ENCODE measurements around the gene EBF3. TPM values are rescaled to one million over a fixed set of nuclear protein-coding genes. Genes with fewer than 3 reads are reported as not detected.

Gene EBF3
- 29.4 TPM for total RNA-seq
- 5.1 TPM for polyA plus RNA-seq

DNA sequence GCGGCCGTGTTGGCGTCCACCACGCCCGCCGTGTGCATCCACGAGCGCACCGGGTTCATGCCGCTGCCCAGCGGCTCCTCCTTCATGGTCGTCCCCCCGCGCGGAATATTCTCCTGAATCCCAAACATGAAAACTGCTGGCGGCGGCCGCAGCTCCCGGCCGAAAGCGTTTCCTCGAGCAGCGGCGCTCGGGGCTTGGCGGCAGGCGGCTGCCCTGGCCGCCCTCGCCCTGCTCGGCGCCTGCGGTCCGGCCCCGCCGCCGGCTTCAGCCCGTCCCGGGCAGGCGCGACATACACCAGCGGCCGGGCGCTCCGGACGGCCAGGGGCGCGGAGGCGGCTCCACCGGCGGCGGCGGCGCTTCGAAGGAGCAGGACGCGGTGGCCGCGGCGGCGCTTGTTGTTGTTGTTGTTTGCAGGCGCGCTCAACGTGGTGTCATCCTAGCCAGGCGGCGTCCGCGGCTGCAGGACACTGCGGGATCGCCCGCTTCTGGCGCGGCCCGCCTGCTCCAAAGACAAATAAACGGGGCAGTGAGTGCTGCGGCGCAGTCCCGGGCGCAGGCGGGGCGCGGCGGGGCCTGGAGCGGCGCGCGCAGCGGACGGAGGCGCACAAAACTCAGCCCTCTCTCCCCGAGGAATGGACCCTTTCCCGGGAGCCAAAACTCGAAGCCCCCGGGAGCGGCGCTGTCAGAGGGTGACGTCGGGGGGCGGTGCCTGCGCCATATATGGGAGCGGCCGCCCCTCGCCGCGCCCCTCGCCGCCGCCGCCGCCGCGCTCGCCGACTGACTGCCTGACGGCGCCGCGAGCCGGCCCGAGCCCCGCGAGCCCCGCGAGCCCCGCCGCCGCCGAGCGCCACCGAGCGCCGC, at the start of gene EBF3:
Gene EBF3 (minus strand): TSS at position 634 of the 861 bp plus-strand sequence. CDS start 506 bp downstream, at position 128.
- no peak within 1 kb of the TSS for H3K27ac ChIP-seq (ENCODE audit: low read depth)
- WGBS = under 1% methylated on average over 131 of the region's 131 CpGs
- no peak for DNase-seq (ENCODE audit: extremely low spot score)
- peak within 1 kb of the TSS; percentile 52 for H3K4me3 ChIP-seq (ENCODE audit: low read depth, low read length)
- no peaks in the 10 kb centered on the region for H3K36me3 ChIP-seq (ENCODE audit: insufficient read depth)
- H3K4me1 ChIP-seq (ENCODE audit: insufficient read depth) = peaks cover 2% of the 10 kb centered on the region

DNA sequence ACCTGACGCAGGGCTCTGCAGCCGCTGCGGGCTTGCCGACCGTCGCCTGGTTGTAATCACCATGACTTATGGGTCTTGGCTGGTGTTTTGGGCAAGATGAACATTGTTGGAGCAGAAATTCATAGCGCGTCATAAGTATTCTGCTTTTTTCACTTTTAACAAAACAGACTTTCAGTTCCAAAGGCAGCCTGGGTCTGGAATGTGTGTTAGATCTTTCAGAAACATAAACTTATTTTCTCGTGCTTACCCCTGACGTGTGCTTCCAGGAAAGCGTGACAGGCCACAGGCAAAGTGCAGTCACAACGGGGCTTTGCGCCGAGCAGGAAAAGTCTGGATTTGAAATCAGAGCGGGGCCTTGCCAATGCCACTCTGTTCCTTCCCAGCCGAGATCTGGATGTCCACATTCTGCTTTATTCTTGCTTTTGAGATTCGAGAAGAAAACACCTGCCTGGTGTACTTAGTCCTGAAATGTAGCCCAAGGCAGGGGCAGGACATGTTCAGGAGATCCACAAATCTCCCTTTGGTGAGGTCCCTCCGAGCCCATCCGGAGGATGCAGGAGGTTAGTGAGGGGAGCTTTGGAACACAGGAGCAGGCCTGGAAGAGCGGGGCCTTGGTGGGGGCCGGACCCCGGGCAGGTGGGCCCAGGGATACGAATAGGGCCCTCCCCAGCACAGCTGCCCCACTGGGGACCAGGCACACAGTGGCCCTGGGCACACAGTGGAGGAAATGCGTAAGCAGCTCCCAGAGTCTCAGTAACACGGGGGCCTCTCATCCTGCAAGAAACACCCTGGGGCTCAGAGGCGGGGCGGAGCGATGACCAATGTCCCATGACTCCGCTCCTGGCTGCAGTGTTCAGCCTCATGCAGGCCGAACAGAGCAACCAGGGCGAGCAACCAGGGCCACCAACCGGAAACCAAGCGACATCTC, 49.5 kb upstream of the EBF3 start:
- 79% methylated on average over 33 of the region's 33 CpGs for WGBS
- Histone ChIP-seq H3K4me1 (ENCODE audit: insufficient read depth) (no peaks in the 10 kb centered on the region), H3K36me3 (ENCODE audit: insufficient read depth) (no peaks in the 10 kb centered on the region), H3K4me3 (ENCODE audit: low read depth, low read length) (no peak overlapping the region), H3K27ac (ENCODE audit: low read depth) (no peak overlapping the region)
- no peak for DNase-seq (ENCODE audit: extremely low spot score)

DNA sequence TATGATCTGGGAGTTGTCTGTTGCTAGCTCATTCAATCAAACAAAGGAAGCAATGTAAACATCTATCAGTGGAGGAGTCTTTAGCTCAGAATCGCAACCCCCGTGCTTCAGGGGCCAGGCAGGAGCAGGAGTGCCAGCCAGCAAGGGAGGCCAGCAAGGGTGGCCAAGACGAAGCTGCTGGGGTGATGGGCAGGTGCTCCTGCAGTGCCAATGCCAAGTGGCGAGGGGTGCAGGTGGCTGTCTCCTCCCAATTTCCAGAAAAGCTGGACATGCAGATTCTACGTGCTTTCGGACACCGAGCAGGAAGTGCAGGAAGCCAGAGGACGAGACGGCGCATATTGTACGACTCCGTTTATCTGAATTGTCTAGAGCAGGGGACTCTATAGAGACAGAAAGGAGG, 48.1 kb upstream of the EBF3 start:
- WGBS = 59% methylated on average over 12 of the region's 12 CpGs
- Histone ChIP-seq H3K4me1 (ENCODE audit: insufficient read depth) (no peaks in the 10 kb centered on the region), H3K27ac (ENCODE audit: low read depth) (no peak overlapping the region), H3K4me3 (ENCODE audit: low read depth, low read length) (no peak overlapping the region), H3K36me3 (ENCODE audit: insufficient read depth) (no peaks in the 10 kb centered on the region)
- DNase-seq (ENCODE audit: extremely low spot score) = no peak

GRCh38 chr10:130010653-130011052, 46.6 kb upstream of the EBF3 start:
- DNase-seq (ENCODE audit: extremely low spot score) = no peak
- H3K4me3 ChIP-seq (ENCODE audit: low read depth, low read length) = no peak overlapping the region
- WGBS = 86% methylated on average over 6 of the region's 6 CpGs

GRCh38 chr10:130009228-130009627, 45.2 kb upstream of the EBF3 start:
- Histone ChIP-seq H3K27ac (ENCODE audit: low read depth) (no peak overlapping the region), H3K4me1 (ENCODE audit: insufficient read depth) (no peaks in the 10 kb centered on the region), H3K36me3 (ENCODE audit: insufficient read depth) (no peaks in the 10 kb centered on the region), H3K4me3 (ENCODE audit: low read depth, low read length) (no peak overlapping the region)
- DNase-seq (ENCODE audit: extremely low spot score) = no peak
- 91% methylated on average over 9 of the region's 9 CpGs for WGBS

More at GRCh38 chr10:130010653-130011052, 46.6 kb upstream of the EBF3 start:
- Histone ChIP-seq H3K27ac (ENCODE audit: low read depth) (no peak overlapping the region), H3K4me1 (ENCODE audit: insufficient read depth) (no peaks in the 10 kb centered on the region), H3K36me3 (ENCODE audit: insufficient read depth) (no peaks in the 10 kb centered on the region)

DNA sequence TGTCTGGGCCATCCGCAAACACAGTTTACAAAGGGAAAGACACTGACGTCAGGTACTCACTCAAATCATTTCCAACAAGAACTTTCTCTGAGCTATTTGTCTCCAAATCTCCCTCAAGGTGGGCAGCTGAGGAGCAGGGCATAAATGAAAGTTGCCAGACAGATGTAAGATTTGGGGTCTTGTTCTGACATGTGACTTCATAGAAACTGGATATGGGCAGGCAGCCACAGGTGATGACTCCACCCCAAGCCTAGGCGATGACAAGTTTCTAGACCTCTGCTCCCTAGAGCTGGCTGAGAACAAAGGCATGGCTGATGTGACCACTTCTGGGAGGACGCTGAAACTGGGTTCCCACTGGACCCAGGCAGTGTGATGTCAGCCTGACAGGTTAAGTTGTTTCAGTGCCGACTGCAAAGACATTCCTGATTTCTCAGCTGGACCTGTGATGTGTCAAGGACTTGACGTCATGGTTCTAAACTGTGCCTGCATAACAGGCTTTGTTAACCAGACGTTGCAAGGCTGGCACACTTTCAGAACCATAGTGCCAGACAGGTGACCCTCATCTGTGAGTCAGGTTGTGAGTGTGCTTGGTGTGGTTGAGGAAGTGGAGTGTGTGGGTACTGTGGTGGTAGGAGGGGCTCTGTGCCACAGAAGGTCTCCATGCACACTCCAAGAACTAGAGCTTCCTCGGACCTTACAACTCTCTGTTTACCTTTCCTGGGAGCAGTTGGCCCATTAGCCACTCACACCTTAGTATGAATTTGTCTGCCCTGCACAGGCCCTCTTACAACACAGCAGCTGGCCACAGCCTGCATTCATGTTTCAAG, 39.9 kb upstream of the EBF3 start:
- WGBS = 74% methylated on average over 8 of the region's 8 CpGs
- Histone ChIP-seq H3K27ac (ENCODE audit: low read depth) (no peak overlapping the region), H3K36me3 (ENCODE audit: insufficient read depth) (no peaks in the 10 kb centered on the region), H3K4me1 (ENCODE audit: insufficient read depth) (no peaks in the 10 kb centered on the region), H3K4me3 (ENCODE audit: low read depth, low read length) (no peak overlapping the region)
- no peak for DNase-seq (ENCODE audit: extremely low spot score)

DNA sequence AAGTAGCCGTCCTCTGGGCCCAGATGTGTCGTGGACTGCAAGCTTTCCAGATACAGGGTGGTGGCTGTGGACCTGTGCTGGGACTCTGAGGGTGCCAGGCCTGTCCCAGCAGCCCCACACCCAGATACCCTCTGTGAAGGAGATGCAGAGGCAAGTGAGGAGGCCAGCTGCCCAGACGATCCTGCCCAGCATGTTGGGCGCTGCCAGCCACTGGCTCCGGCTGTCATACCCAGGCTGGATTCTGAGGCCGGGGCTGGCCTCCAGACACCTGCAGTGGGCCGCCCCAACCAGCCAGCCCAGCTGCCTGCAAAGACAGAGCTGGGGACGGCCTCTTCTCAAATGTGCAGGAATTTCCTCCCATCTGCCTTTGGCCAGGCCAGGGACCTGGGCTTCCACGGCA, 39.1 kb upstream of the EBF3 start:
- no peak for DNase-seq (ENCODE audit: extremely low spot score)
- no peaks in the 10 kb centered on the region for H3K4me1 ChIP-seq (ENCODE audit: insufficient read depth)
- 87% methylated on average over 9 of the region's 9 CpGs for WGBS
- no peak overlapping the region for H3K4me3 ChIP-seq (ENCODE audit: low read depth, low read length)
- no peaks in the 10 kb centered on the region for H3K36me3 ChIP-seq (ENCODE audit: insufficient read depth)
- H3K27ac ChIP-seq (ENCODE audit: low read depth) = no peak overlapping the region

- H3K36me3 ChIP-seq (ENCODE audit: insufficient read depth) = no peaks in the 10 kb centered on the region
- 86% methylated on average over 14 of the region's 14 CpGs for WGBS
Observed at GRCh38 chr10:130002606-130003005, 38.5 kb upstream of the EBF3 start.

GRCh38 chr10:130000918-130001317, 36.8 kb upstream of the EBF3 start:
- 83% methylated on average over 4 of the region's 4 CpGs for WGBS
- no peak overlapping the region for H3K27ac ChIP-seq (ENCODE audit: low read depth)
- DNase-seq (ENCODE audit: extremely low spot score) = no peak
- H3K4me3 ChIP-seq (ENCODE audit: low read depth, low read length) = no peak overlapping the region
- H3K36me3 ChIP-seq (ENCODE audit: insufficient read depth) = no peaks in the 10 kb centered on the region
- no peaks in the 10 kb centered on the region for H3K4me1 ChIP-seq (ENCODE audit: insufficient read depth)

More at GRCh38 chr10:130002606-130003005, 38.5 kb upstream of the EBF3 start:
- Histone ChIP-seq H3K4me3 (ENCODE audit: low read depth, low read length) (no peak overlapping the region), H3K4me1 (ENCODE audit: insufficient read depth) (no peaks in the 10 kb centered on the region), H3K27ac (ENCODE audit: low read depth) (no peak overlapping the region)
- no peak for DNase-seq (ENCODE audit: extremely low spot score)

GRCh38 chr10:129999140-129999539, 35.1 kb upstream of the EBF3 start:
- no peak for DNase-seq (ENCODE audit: extremely low spot score)
- WGBS = 95% methylated on average over 4 of the region's 4 CpGs
- no peaks in the 10 kb centered on the region for H3K4me1 ChIP-seq (ENCODE audit: insufficient read depth)
- no peak overlapping the region for H3K4me3 ChIP-seq (ENCODE audit: low read depth, low read length)
- no peak overlapping the region for H3K27ac ChIP-seq (ENCODE audit: low read depth)
- no peaks in the 10 kb centered on the region for H3K36me3 ChIP-seq (ENCODE audit: insufficient read depth)

GRCh38 chr10:129993621-129994020, 29.5 kb upstream of the EBF3 start:
- no peak for DNase-seq (ENCODE audit: extremely low spot score)
- Histone ChIP-seq H3K4me1 (ENCODE audit: insufficient read depth) (no peaks in the 10 kb centered on the region), H3K36me3 (ENCODE audit: insufficient read depth) (no peaks in the 10 kb centered on the region), H3K27ac (ENCODE audit: low read depth) (no peak overlapping the region), H3K4me3 (ENCODE audit: low read depth, low read length) (no peak overlapping the region)
- WGBS = 80% methylated on average over 1 of the region's 1 CpG

DNA sequence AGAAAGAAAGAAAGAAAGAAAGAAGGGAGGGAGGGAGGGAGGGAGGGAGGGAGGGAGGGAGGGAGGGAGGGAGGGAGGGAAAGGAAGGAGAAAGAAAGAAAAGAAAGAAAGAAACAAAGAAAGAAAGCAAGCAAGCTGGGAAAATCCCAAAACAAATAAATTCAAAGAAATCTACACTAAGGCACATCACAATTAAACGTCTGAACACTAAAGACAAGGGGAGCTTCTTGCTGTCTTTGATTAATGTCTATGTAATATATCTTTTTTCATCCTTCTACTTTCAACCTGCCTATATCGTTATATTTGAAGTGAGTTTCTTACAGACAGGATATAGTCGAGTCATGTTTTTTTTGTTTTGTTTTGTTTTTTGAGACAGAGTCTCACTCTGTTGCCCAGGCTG, 28.3 kb upstream of the EBF3 start:
- no peak for DNase-seq (ENCODE audit: extremely low spot score)
- H3K36me3 ChIP-seq (ENCODE audit: insufficient read depth) = no peaks in the 10 kb centered on the region
- no peak overlapping the region for H3K4me3 ChIP-seq (ENCODE audit: low read depth, low read length)
- H3K4me1 ChIP-seq (ENCODE audit: insufficient read depth) = no peaks in the 10 kb centered on the region
- WGBS = 84% methylated on average over 3 of the region's 3 CpGs
- no peak overlapping the region for H3K27ac ChIP-seq (ENCODE audit: low read depth)

DNA sequence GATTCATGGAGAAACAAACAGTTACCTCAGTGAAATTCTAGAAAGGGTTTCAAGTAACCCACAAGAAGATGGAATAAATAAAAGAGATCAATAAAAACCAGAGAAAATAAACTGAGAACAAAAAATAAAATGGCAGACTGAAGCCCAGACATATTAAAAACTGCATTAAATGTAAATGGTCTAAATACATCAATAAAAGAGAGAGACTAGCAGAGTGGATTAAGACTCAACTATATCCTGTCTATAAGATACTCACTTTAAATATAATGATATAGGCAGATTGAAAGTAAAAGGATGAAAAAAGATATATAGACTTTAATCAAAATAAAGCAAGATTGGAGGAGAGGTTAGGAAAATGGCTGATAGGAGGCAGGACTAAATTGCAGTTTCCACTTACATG, 18.8 kb upstream of the EBF3 start:
- no peak for DNase-seq (ENCODE audit: extremely low spot score)
- H3K4me1 ChIP-seq (ENCODE audit: insufficient read depth) = no peaks in the 10 kb centered on the region
- H3K27ac ChIP-seq (ENCODE audit: low read depth) = no peak overlapping the region
- H3K4me3 ChIP-seq (ENCODE audit: low read depth, low read length) = no peak overlapping the region
- H3K36me3 ChIP-seq (ENCODE audit: insufficient read depth) = no peaks in the 10 kb centered on the region
